Stomach (tissue), 4 donors: ENCODE results near the gene F11.

Experiments used
- CTCF ChIP-seq, 7 experiments: fragments of 450-650 bp in 4 of 7; fragments of 200-600 bp in 3 of 7; sonication (generic) in 3 of 7; IDR thresholded peaks; one replicate each; pipeline ENCODE4 v1.5.1; 2016 to 2019; ENCODE audit warnings: antibody characterized with exemption in 7 of 7, control low read depth in 2 of 7, mild to moderate bottlenecking in 1 of 7
- EP300 ChIP-seq: sonication (generic); formaldehyde crosslinking; IDR thresholded peaks from one replicate; pipeline ENCODE4 v1.6.1; 2017; ENCODE audit warnings: antibody characterized with exemption
- POLR2A ChIP-seq, 4 donors: fragments of 450-650 bp; IDR thresholded peaks; one replicate each; pipeline ENCODE4 v1.6.1; 2016; ENCODE audit warnings: antibody characterized with exemption in 4 of 4, control low read depth in 2 of 4, mild to moderate bottlenecking in 1 of 4, moderate library complexity in 1 of 4

DNA sequence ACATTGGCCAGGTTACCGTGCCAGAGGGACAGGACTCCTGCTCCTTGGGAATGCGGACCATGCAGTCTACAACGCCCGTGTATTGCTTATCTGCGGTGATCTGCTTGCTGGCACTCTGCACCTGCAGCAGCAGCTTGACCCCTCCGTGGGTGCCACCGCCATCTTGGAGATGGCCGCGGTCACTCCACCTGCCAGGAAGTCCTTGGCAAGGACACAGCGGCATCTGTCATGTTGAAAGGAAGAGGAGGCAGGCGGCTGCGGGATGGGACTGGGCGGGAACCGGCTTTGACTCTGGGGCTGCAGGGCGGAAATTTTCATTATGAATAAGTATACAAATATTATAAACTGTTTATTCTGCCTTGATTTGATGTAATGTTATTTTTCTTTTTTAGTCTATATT, 63.4 kb downstream of the F11 start:
- TF ChIP-seq POLR2A (IDR thresholded peaks at IDR 0.05) = no peak
- TF ChIP-seq CTCF (IDR thresholded peaks at IDR 0.05) = no peak
- TF ChIP-seq EP300 = no peak
